Cardiac fibroblast (primary cell): Measurements from ENCODE around the gene PHLDB1.
"Not testable (repeated sequence)": the region's sequence is repeated elsewhere in the genome, so short reads cannot be mapped to it uniquely, and the experiment has no call there.

Experiments used
- DNase-seq, 2 donors: peaks; one replicate each; pipeline versions ENCODE4 v3.0.0 to v3.0.0-alpha.2; 2010; ENCODE audit warnings: low read depth in 2 of 2
- H3K4me3 ChIP-seq, 2 donors: replicated peaks in 1 of 2; 1 replicate in 1 of 2; 2 replicates in 1 of 2; pipeline ENCODE4 v1.5.1; 2011; ENCODE audit warnings: low read depth in 2 of 2, low read length in 2 of 2, mild to moderate bottlenecking in 2 of 2, moderate library complexity in 1 of 2
- CTCF ChIP-seq: IDR thresholded peaks from one replicate; pipeline ENCODE4 v1.5.1; 2011; ENCODE audit warnings: low read depth, mild to moderate bottlenecking, low read length, inconsistent platforms

Gene PHLDB1

GRCh38 chr11:118674082-118674435 lies 66.6 kb downstream of the PHLDB1 start:
- TF ChIP-seq CTCF = no peak
- no peak overlapping the region for H3K4me3 ChIP-seq
- no peak for DNase-seq

GRCh38 chr11:118677977-118678376 lies 70.6 kb downstream of the PHLDB1 start:
- no peak for TF ChIP-seq CTCF
- DNase-seq = no peak

GRCh38 chr11:118678908-118679307 lies 71.5 kb downstream of the PHLDB1 start:
- DNase-seq = peak in 1 of 2 donors; percentile 44
- H3K4me3 ChIP-seq = not testable (repeated sequence)

More at GRCh38 chr11:118677977-118678376, 70.6 kb downstream of the PHLDB1 start:
- no peak overlapping the region for H3K4me3 ChIP-seq

- no peak for TF ChIP-seq CTCF
- H3K4me3 ChIP-seq = no peak within 1 kb of the TSS
- DNase-seq = no peak
Measured at GRCh38 chr11:118679483-118679882, 72.1 kb downstream of the PHLDB1 start, which contains the start of gene TREH. TREH (minus strand) TSS chr11:118679650; CDS start chr11:118679627, 23 bp downstream.

GRCh38 chr11:118682372-118682771 lies 75.0 kb downstream of the PHLDB1 start:
- TF ChIP-seq CTCF = no peak
- no peak overlapping the region for H3K4me3 ChIP-seq
- DNase-seq = no peak

- not testable (repeated sequence) for DNase-seq, H3K4me3 ChIP-seq
Measured at GRCh38 chr11:118682939-118683338, 75.5 kb downstream of the PHLDB1 start.

- H3K4me3 ChIP-seq = no peak overlapping the region
- DNase-seq = no peak
- no peak for TF ChIP-seq CTCF
Measured at GRCh38 chr11:118684187-118684586, 76.8 kb downstream of the PHLDB1 start.

GRCh38 chr11:118687906-118688305 lies 80.5 kb downstream of the PHLDB1 start:
- H3K4me3 ChIP-seq = no peak overlapping the region
- TF ChIP-seq CTCF = no peak
- DNase-seq = no peak

GRCh38 chr11:118688339-118688738 lies 80.9 kb downstream of the PHLDB1 start:
- not testable (repeated sequence) for H3K4me3 ChIP-seq, DNase-seq
